HG03558 (cell line): ENCODE data around the gene MLH1.
"Not testable (repeated sequence)": the region's sequence is repeated elsewhere in the genome, so short reads cannot be mapped to it uniquely, and the experiment has no call there.

ENCODE experiments used
- ATAC-seq: cut with Tn5 transposase; IDR thresholded peaks from one replicate; pipeline ENCODE4 v1.9.1; 2021; ENCODE audit warnings: moderate number of reproducible peaks; ENCODE audit not compliant: unreplicated experiment; ENCODE audit errors: extremely low read depth

The MLH1 gene

GRCh38 chr3:37030588-37030987 is 37.3 kb downstream of the MLH1 start:
- no peak for ATAC-seq

GRCh38 chr3:37031096-37031682 is 37.9 kb downstream of the MLH1 start:
- no peak for ATAC-seq

- ATAC-seq: no peak
These were observed 39.6 kb downstream of the MLH1 start for GRCh38 chr3:37032961-37033360.

- no peak for ATAC-seq
These were observed 44.0 kb downstream of the MLH1 start for GRCh38 chr3:37037352-37037751.

GRCh38 chr3:37039161-37039846 is 46.0 kb downstream of the MLH1 start:
- no peak for ATAC-seq

GRCh38 chr3:37040231-37040630 is 46.9 kb downstream of the MLH1 start:
- no peak for ATAC-seq

GRCh38 chr3:37041546-37042195 is 48.4 kb downstream of the MLH1 start:
- ATAC-seq: no peak

GRCh38 chr3:37042712-37043111 is 49.4 kb downstream of the MLH1 start:
- ATAC-seq: not testable (repeated sequence)

GRCh38 chr3:37050282-37050681 is 57.0 kb downstream of the MLH1 start:
- no peak for ATAC-seq

GRCh38 chr3:37052860-37053259 is 59.5 kb downstream of the MLH1 start:
- no peak for ATAC-seq

- ATAC-seq: no peak
These were observed 60.0 kb downstream of the MLH1 start for GRCh38 chr3:37053337-37053736.

GRCh38 chr3:37053753-37054152 is 60.4 kb downstream of the MLH1 start:
- no peak for ATAC-seq

GRCh38 chr3:37054370-37054769 is 61.1 kb downstream of the MLH1 start:
- ATAC-seq: peak; percentile 87

- ATAC-seq: not testable (repeated sequence)
These were observed 61.8 kb downstream of the MLH1 start for GRCh38 chr3:37055077-37055476.

GRCh38 chr3:37056826-37057225 is 63.5 kb downstream of the MLH1 start:
- ATAC-seq: no peak

- ATAC-seq: no peak
These were observed 64.8 kb downstream of the MLH1 start for GRCh38 chr3:37058117-37058516.

- ATAC-seq: no peak
These were observed 71.4 kb downstream of the MLH1 start for GRCh38 chr3:37064747-37065146.

- ATAC-seq: no peak
These were observed 74.3 kb downstream of the MLH1 start for GRCh38 chr3:37067577-37067976.

GRCh38 chr3:37068031-37068430 is 74.7 kb downstream of the MLH1 start:
- no peak for ATAC-seq

- no peak for ATAC-seq
These were observed 78.6 kb downstream of the MLH1 start for GRCh38 chr3:37071921-37072320.

GRCh38 chr3:37072892-37073291 is 79.6 kb downstream of the MLH1 start:
- ATAC-seq: no peak

- ATAC-seq: no peak
These were observed 80.9 kb downstream of the MLH1 start for GRCh38 chr3:37074178-37074577.
